ENCODE data around the gene MIPOL1. TPM values are rescaled to one million over a fixed set of nuclear protein-coding genes. Genes with fewer than 3 reads are reported as not detected.

Gene MIPOL1
- total and polyA plus RNA-seq, 2 of the 13 experiments (the other 11 are each of a cell fraction or from before 2014, with no cell fraction given) = 8.6 to 34.2 TPM

DNA sequence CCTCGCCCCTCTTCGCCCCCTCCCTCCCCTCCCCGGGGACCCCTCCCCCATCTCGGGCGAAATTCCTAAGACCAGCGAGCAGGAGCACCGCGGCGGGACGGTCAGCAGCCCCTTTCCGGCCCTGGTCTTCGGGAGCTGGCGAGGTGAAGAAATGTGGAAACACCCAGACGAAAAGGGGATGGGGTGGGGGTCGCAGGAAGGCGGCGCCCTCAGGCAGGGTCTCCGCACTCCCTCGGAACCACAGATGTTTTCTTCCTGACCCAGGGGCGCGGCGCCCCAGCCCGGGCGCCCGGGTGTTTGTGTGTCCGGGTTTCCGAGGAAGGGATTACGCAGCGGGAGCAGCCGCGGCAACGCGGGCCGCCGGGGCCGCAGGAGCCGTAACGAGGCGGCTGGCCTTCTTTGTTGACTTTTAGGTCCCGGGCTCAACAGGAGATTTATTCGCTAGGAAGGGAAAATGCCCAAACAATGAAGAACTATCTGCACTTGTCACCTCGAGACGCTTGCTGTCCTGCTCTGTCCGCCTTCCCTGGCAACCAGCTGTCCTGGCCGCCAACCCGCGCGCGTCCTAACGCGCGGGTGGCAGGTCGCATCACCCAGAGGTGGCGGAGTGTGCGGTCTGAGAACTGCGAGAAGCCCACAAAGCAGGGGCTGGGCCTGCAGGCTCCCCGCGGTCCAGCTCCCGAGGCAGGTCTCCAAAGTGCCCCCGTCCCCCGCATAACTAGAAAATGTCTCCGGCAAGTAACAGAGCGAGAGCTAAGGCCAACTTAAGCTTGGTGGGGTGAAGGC is 390.3 kb downstream of the MIPOL1 start (continued):
- TF ChIP-seq, protein P1, sequence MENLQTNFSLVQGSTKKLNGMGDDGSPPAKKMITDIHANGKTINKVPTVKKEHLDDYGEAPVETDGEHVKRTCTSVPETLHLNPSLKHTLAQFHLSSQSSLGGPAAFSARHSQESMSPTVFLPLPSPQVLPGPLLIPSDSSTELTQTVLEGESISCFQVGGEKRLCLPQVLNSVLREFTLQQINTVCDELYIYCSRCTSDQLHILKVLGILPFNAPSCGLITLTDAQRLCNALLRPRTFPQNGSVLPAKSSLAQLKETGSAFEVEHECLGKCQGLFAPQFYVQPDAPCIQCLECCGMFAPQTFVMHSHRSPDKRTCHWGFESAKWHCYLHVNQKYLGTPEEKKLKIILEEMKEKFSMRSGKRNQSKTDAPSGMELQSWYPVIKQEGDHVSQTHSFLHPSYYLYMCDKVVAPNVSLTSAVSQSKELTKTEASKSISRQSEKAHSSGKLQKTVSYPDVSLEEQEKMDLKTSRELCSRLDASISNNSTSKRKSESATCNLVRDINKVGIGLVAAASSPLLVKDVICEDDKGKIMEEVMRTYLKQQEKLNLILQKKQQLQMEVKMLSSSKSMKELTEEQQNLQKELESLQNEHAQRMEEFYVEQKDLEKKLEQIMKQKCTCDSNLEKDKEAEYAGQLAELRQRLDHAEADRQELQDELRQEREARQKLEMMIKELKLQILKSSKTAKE (CRISPR knock-in tag; IDR thresholded peaks at IDR 0.05; ENCODE audit: borderline replicate concordance) = no peak
- TF ChIP-seq ZNF891 (CRISPR knock-in tag; IDR thresholded peaks at IDR 0.05) (peak; percentile 96; the same call in 1 of the 2 replicates), ZFX (CRISPR knock-in tag; IDR thresholded peaks at IDR 0.05; ENCODE audit: low read depth) (peak; percentile 94), KLF13 (CRISPR knock-in tag; IDR thresholded peaks at IDR 0.05) (peak; percentile 84), DRAP1 (CRISPR knock-in tag; IDR thresholded peaks at IDR 0.05) (no peak), AGO2 (optimal IDR thresholded peaks at IDR 0.05; ENCODE audit: low read depth, low read length) (peak; percentile 100), PRDM10 (CRISPR knock-in tag; IDR thresholded peaks at IDR 0.05; ENCODE audit: low read depth) (peak; percentile 48; the same call in 1 of the 2 replicates), ZNF614 (CRISPR knock-in tag; IDR thresholded peaks at IDR 0.05; ENCODE audit: borderline replicate concordance) (0 out of 2 replicates have a peak, but pooled peaks have one; percentile 2), HDAC1 (CRISPR knock-in tag; IDR thresholded peaks at IDR 0.05) (peak; percentile 80), ZNF124 (CRISPR knock-in tag; IDR thresholded peaks at IDR 0.05) (no peak), ZNF432 (CRISPR knock-in tag; IDR thresholded peaks at IDR 0.05; ENCODE audit: borderline replicate concordance) (0 out of 2 replicates have a peak, but pooled peaks have one; percentile 83), CBX1 (IDR thresholded peaks at IDR 0.05; ENCODE audit: low read depth) (no peak), ZNF282 (IDR thresholded peaks at IDR 0.05; ENCODE audit: partially characterized antibody) (no peak), GATA4 (IDR thresholded peaks at IDR 0.05; ENCODE audit: borderline replicate concordance, low read depth) (0 out of 2 replicates have a peak, but pooled peaks have one; percentile 5), TCF7 (IDR thresholded peaks at IDR 0.05; ENCODE audit: low read depth) (peak; percentile 32; the same call in 1 of the 2 replicates), ZNF644 (CRISPR knock-in tag; IDR thresholded peaks at IDR 0.05; ENCODE audit: low read depth) (no peak)
- TF ChIP-seq, protein P2, sequence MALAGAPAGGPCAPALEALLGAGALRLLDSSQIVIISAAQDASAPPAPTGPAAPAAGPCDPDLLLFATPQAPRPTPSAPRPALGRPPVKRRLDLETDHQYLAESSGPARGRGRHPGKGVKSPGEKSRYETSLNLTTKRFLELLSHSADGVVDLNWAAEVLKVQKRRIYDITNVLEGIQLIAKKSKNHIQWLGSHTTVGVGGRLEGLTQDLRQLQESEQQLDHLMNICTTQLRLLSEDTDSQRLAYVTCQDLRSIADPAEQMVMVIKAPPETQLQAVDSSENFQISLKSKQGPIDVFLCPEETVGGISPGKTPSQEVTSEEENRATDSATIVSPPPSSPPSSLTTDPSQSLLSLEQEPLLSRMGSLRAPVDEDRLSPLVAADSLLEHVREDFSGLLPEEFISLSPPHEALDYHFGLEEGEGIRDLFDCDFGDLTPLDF (CRISPR knock-in tag; IDR thresholded peaks at IDR 0.05) = peak; percentile 82; the same call in 1 of the 2 replicates
- TF ChIP-seq, protein P3, sequence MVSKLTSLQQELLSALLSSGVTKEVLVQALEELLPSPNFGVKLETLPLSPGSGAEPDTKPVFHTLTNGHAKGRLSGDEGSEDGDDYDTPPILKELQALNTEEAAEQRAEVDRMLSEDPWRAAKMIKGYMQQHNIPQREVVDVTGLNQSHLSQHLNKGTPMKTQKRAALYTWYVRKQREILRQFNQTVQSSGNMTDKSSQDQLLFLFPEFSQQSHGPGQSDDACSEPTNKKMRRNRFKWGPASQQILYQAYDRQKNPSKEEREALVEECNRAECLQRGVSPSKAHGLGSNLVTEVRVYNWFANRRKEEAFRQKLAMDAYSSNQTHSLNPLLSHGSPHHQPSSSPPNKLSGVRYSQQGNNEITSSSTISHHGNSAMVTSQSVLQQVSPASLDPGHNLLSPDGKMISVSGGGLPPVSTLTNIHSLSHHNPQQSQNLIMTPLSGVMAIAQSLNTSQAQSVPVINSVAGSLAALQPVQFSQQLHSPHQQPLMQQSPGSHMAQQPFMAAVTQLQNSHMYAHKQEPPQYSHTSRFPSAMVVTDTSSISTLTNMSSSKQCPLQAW (CRISPR knock-in tag; IDR thresholded peaks at IDR 0.05) = 0 out of 2 replicates have a peak, but pooled peaks have one; percentile 54
